ENCODE results near the gene IL17B.

DNA sequence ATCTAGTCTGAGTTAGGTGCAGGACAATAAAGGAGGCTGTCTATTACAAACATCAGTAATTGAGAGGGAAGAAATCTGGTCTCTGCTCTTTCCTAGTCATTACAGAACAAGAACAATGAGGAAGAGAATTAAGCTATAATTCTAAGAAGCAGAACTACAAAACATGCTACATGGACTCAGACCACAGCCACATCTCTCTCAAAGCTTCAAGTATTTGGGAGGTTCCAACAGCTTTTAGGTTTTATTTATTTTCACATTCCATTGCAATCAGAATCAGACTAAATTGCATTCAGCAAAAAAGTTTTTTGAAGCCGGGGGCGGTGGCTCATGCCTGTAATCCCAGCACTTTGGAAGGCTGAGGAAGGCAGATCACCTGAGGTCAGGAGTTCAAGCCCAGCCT lies 34.9 kb downstream of the IL17B start:
- no peak for TF ChIP-seq CTCF (IDR thresholded peaks at IDR 0.05; ENCODE audit: low read depth, low read length, poor library complexity, severe bottlenecking)
- no peak for TF ChIP-seq EZH2phosphoT487 (IDR thresholded peaks at IDR 0.05; ENCODE audit: borderline replicate concordance, low read length)

All from DOHH2 (cell line).